A673 (cell line): ENCODE results near the gene CFLAR. TPM values are rescaled to one million over a fixed set of nuclear protein-coding genes. Genes with fewer than 3 reads are reported as not detected.
"Not testable (repeated sequence)": the region's sequence is repeated elsewhere in the genome, so short reads cannot be mapped to it uniquely, and the experiment has no call there.

Source experiments
- BruUV-seq: library from RNA; stranded (reverse); fragments of 400-500 nt; replicated peaks from 2 replicates; lab custom pipeline; 2021; lab: Mats Ljungman, UMichigan
- CTCF ChIA-PET: fragments of 300-600 bp; sonication (Branson Sonifier 250); formaldehyde crosslinking; loops from one replicate; lab custom pipeline; 2022; ENCODE audit warnings: antibody characterized with exemption; lab: Charles Lee
- POLR2A ChIA-PET: fragments of 300-600 bp; sonication (Branson Sonifier 250); formaldehyde crosslinking; loops from one replicate; lab custom pipeline; 2022; ENCODE audit warnings: antibody characterized with exemption; ENCODE audit not compliant: low non-redundant PET; lab: Charles Lee
- DNase-seq: peaks from one replicate; pipeline ENCODE4 v3.0.0-alpha.2; 2015; ENCODE audit warnings: low spot score
- H3K27ac ChIP-seq: fragments of 200-600 bp; sonication (generic); 2 replicates; pipeline ENCODE4 v1.5.1; 2016; ENCODE audit warnings: mixed run types, low read depth, mild to moderate bottlenecking, mixed read lengths, antibody characterized with exemption, low read length; ENCODE audit not compliant: poor library complexity, severe bottlenecking
- H3K27me3 ChIP-seq: fragments of 200-600 bp; sonication (generic); replicated peaks from 2 replicates; pipeline ENCODE4 v1.6.1; 2017; ENCODE audit warnings: mixed run types, low read depth, mild to moderate bottlenecking, mixed read lengths, antibody characterized with exemption, low read length; ENCODE audit not compliant: insufficient read depth, poor library complexity
- H3K36me3 ChIP-seq: fragments of 200-600 bp; sonication (generic); 2 replicates; pipeline ENCODE4 v1.6.1; 2016; ENCODE audit warnings: mixed run types, mild to moderate bottlenecking, mixed read lengths, antibody characterized with exemption, low read length; ENCODE audit not compliant: insufficient read depth, poor library complexity, severe bottlenecking
- H3K4me1 ChIP-seq: fragments of 200-600 bp; sonication (generic); 2 replicates; pipeline ENCODE4 v1.6.1; 2017; ENCODE audit warnings: mixed run types, mild to moderate bottlenecking, mixed read lengths, antibody characterized with exemption, low read length; ENCODE audit not compliant: insufficient read depth, poor library complexity, severe bottlenecking
- H3K4me3 ChIP-seq: fragments of 200-600 bp; sonication (generic); 2 replicates; pipeline ENCODE4 v1.5.1; 2016; ENCODE audit warnings: low read depth, mixed run types, mild to moderate bottlenecking, mixed read lengths, low read length; ENCODE audit not compliant: poor library complexity, severe bottlenecking
- H3K9me3 ChIP-seq: fragments of 200-600 bp; sonication (generic); 2 replicates; pipeline ENCODE4 v1.6.1; 2016; ENCODE audit warnings: mixed run types, low read depth, mild to moderate bottlenecking, mixed read lengths, antibody characterized with exemption, low read length; ENCODE audit not compliant: poor library complexity, severe bottlenecking
- CTCF ChIP-seq: fragments of 300-800, 200-600 bp; sonication (generic); conservative IDR thresholded peaks from 2 replicates; pipeline ENCODE4 v1.5.1; 2017; ENCODE audit warnings: low read depth, mild to moderate bottlenecking, antibody characterized with exemption, low read length, moderate library complexity, mixed read lengths
- EZH2 ChIP-seq: fragments of 200-600 bp; sonication (generic); IDR thresholded peaks from 2 replicates; pipeline ENCODE4 v1.6.1; 2017; ENCODE audit warnings: borderline replicate concordance, low read depth, mild to moderate bottlenecking, mixed read lengths, antibody characterized with exemption, low read length; ENCODE audit not compliant: poor library complexity, severe bottlenecking
- intact Hi-C: fragments of 100-400 bp; cut with micrococcal nuclease; formaldehyde crosslinking; loops from one replicate; pipeline ENCODE4 v1.10.0; 2022; ENCODE audit not compliant: unreplicated experiment
- total RNA-seq: library from RNA; stranded (reverse); gene quantifications from 2 replicates; pipeline ENCODE4 v1.2.3, GENCODE V29; 2021

The CFLAR gene
- total RNA-seq, 1 experiment from 2014 or later = 55.1 TPM

- Histone ChIP-seq H3K4me3 (no peak overlapping the region), H3K4me1 (peaks cover 4% of the 10 kb centered on the region), H3K27me3 (no peaks in the 10 kb centered on the region), H3K9me3 (no peaks in the 10 kb centered on the region), H3K27ac (no peak overlapping the region), H3K36me3 (peaks cover 13% of the 10 kb centered on the region)
- ChIA-PET POLR2A (interaction anchor here (0.6 kb wide), 1 partner anchor 44 kb away, joined by 6 read pairs; no protein-coding TSS in a partner anchor), CTCF (no interaction called here)
- BruUV-seq = no TSS peak
- DNase-seq = no peak
- intact Hi-C loops = no loop called here
- no peak for TF ChIP-seq EZH2
- TF ChIP-seq CTCF = no peak
These were observed 28.4 kb downstream of the CFLAR start for GRCh38 chr2:201144101-201145051.

- DNase-seq = no peak
- Histone ChIP-seq H3K9me3 (no peaks in the 10 kb centered on the region), H3K36me3 (peaks cover 4% of the 10 kb centered on the region), H3K27ac (no peak overlapping the region), H3K4me3 (no peak overlapping the region), H3K4me1 (peaks cover 35% of the 10 kb centered on the region), H3K27me3 (no peaks in the 10 kb centered on the region)
- POLR2A ChIA-PET = no interaction called here
- intact Hi-C loops = no loop called here
- no TSS peak for BruUV-seq
- CTCF ChIA-PET = interaction anchor here (0.9 to 1.2 kb wide), 2 partner anchors 10 to 11 kb away, joined by 3 read pairs; no protein-coding TSS in a partner anchor
- TF ChIP-seq EZH2 = no peak
- TF ChIP-seq CTCF = no peak
These were observed 32.5 kb downstream of the CFLAR start for GRCh38 chr2:201148434-201148990.

GRCh38 chr2:201149064-201149820 is 33.3 kb downstream of the CFLAR start:
- Histone ChIP-seq H3K4me3 (no peak overlapping the region), H3K9me3 (no peaks in the 10 kb centered on the region), H3K27ac (no peak overlapping the region), H3K27me3 (no peaks in the 10 kb centered on the region), H3K36me3 (peaks cover 4% of the 10 kb centered on the region), H3K4me1 (peaks cover 36% of the 10 kb centered on the region)
- intact Hi-C loops = no loop called here
- TF ChIP-seq CTCF (no peak), EZH2 (no peak)
- no peak for DNase-seq
- POLR2A ChIA-PET = no interaction called here
- CTCF ChIA-PET = interaction anchor here (0.9 to 1.2 kb wide), 2 partner anchors 9 to 11 kb away, joined by 3 read pairs; no protein-coding TSS in a partner anchor
- BruUV-seq = no TSS peak

- H3K36me3 ChIP-seq, CTCF ChIA-PET, BruUV-seq, H3K27ac ChIP-seq, H3K9me3 ChIP-seq, H3K27me3 ChIP-seq, H3K4me3 ChIP-seq, DNase-seq, POLR2A ChIA-PET: not testable (repeated sequence)
- intact Hi-C loops = loop anchor here (2.0 kb wide), 1 partner anchor 33 kb away; the partner anchor contains the start of gene CFLAR
- H3K4me1 ChIP-seq = peaks cover 36% of the 10 kb centered on the region
These were observed 33.8 kb downstream of the CFLAR start for GRCh38 chr2:201149821-201150165.
